Activated CD8-positive, alpha-beta T cell treated with anti-CD3 and anti-CD28 coated beads for 36 hours (primary cell): ENCODE data around the gene FAHD1. TPM values are rescaled to one million over a fixed set of nuclear protein-coding genes. Genes with fewer than 3 reads are reported as not detected.
"Not testable (repeated sequence)": the region's sequence is repeated elsewhere in the genome, so short reads cannot be mapped to it uniquely, and the experiment has no call there.

Experiments
- ATAC-seq: fragments of 200-7000 bp; cut with Tn5 transposase; one replicate; pipeline ENCODE4 v1.10.0; 2021; ENCODE audit warnings: mild to moderate bottlenecking, moderate library complexity
- CTCF ChIA-PET: fragments of 350-600 bp; sonication (Branson Sonifier 250); formaldehyde crosslinking; loops from one replicate; lab custom pipeline; 2021; ENCODE audit warnings: antibody characterized with exemption; lab: Charles Lee
- POLR2A ChIA-PET: fragments of 350-600 bp; sonication (Branson Sonifier 250); formaldehyde crosslinking; loops from one replicate; lab custom pipeline; 2021; ENCODE audit warnings: antibody characterized with exemption; lab: Charles Lee
- DNase-seq: peaks from one replicate; pipeline ENCODE4 v3.0.0-alpha.2; 2020
- H3K27ac Mint-ChIP-seq: one replicate; pipeline ENCODE4 v1.8.0; 2021; ENCODE audit warnings: mild to moderate bottlenecking, mixed read lengths
- H3K27me3 Mint-ChIP-seq: one replicate; pipeline ENCODE4 v1.8.0; 2021; ENCODE audit warnings: mixed read lengths
- H3K36me3 Mint-ChIP-seq: one replicate; pipeline ENCODE4 v1.8.0; 2021; ENCODE audit warnings: low read depth, mixed read lengths
- H3K4me1 Mint-ChIP-seq: one replicate; pipeline ENCODE4 v1.8.0; 2021; ENCODE audit warnings: low read depth, mixed read lengths
- H3K4me3 Mint-ChIP-seq: one replicate; pipeline ENCODE4 v1.8.0; 2021; ENCODE audit warnings: mild to moderate bottlenecking, moderate library complexity, mixed read lengths
- H3K9me3 Mint-ChIP-seq: one replicate; pipeline ENCODE4 v1.8.0; 2021; ENCODE audit warnings: mixed read lengths
- CTCF ChIP-seq: fragments of 200-600 bp; IDR thresholded peaks from one replicate; pipeline ENCODE4 v1.8.0; 2022; ENCODE audit warnings: antibody characterized with exemption, mild to moderate bottlenecking
- intact Hi-C: fragments of 100-400 bp; cut with micrococcal nuclease; formaldehyde crosslinking; loops from one replicate; pipeline ENCODE4 v1.10.0; 2022
- total RNA-seq, 2 experiments: library from RNA; stranded (reverse); gene quantifications; one replicate each; pipeline ENCODE4 v1.2.3, GENCODE V29; 2021

Gene FAHD1
- total RNA-seq, 2 experiments from 2014 or later = 14.2 to 17.8 TPM

- ChIA-PET POLR2A (no interaction called here), CTCF (interaction anchor here (0.6 to 4.0 kb wide), 5 partner anchors 10 to 54 kb away, joined by 3 to 15 read pairs (median 4); no protein-coding TSS in a partner anchor)
- H3K36me3 Mint-ChIP-seq = no peaks in the 10 kb centered on the region
- TF ChIP-seq CTCF = no peak
- H3K4me3 Mint-ChIP-seq = no peak overlapping the region
- intact Hi-C loops = no loop called here
- DNase-seq (no peak), ATAC-seq (no peak)
- no peak overlapping the region for H3K27ac Mint-ChIP-seq
- peaks cover 25% of the 10 kb centered on the region for H3K27me3 Mint-ChIP-seq
- peaks cover 2% of the 10 kb centered on the region for H3K4me1 Mint-ChIP-seq
- H3K9me3 Mint-ChIP-seq = no peaks in the 10 kb centered on the region
These were observed 47.8 kb downstream of the FAHD1 start for GRCh38 chr16:1874854-1875253.

GRCh38 chr16:1876066-1876465, 49.1 kb downstream of the FAHD1 start:
- ATAC-seq, H3K4me1 Mint-ChIP-seq, H3K9me3 Mint-ChIP-seq, H3K27ac Mint-ChIP-seq, H3K36me3 Mint-ChIP-seq, intact Hi-C loops, DNase-seq, H3K4me3 Mint-ChIP-seq: not testable (repeated sequence)
- POLR2A ChIA-PET = interaction anchor here (0.6 kb wide), 1 partner anchor 94 kb away, joined by 3 read pairs; no protein-coding TSS in a partner anchor
- CTCF ChIA-PET = interaction anchor here (1.0 to 4.0 kb wide), 2 partner anchors 12 to 53 kb away, joined by 4 to 15 read pairs; no protein-coding TSS in a partner anchor
- peaks cover 21% of the 10 kb centered on the region for H3K27me3 Mint-ChIP-seq

GRCh38 chr16:1876468-1876867, 49.5 kb downstream of the FAHD1 start:
- CTCF ChIA-PET = interaction anchor here (1.0 to 4.0 kb wide), 2 partner anchors 12 to 52 kb away, joined by 4 to 15 read pairs; no protein-coding TSS in a partner anchor
- no peak for TF ChIP-seq CTCF
- ATAC-seq (peak; percentile 57), DNase-seq (peak; percentile 13)
- Mint-ChIP-seq H3K27me3 (peaks cover 21% of the 10 kb centered on the region), H3K27ac (no peak overlapping the region), H3K4me3 (no peak overlapping the region), H3K9me3 (no peaks in the 10 kb centered on the region), H3K36me3 (no peaks in the 10 kb centered on the region), H3K4me1 (peaks cover 2% of the 10 kb centered on the region)
- intact Hi-C loops = no loop called here
- POLR2A ChIA-PET = interaction anchor here (0.6 kb wide), 1 partner anchor 94 kb away, joined by 3 read pairs; no protein-coding TSS in a partner anchor

GRCh38 chr16:1877089-1877488, 50.1 kb downstream of the FAHD1 start:
- intact Hi-C loops = no loop called here
- DNase-seq = no peak
- no peak for TF ChIP-seq CTCF
- H3K4me1 Mint-ChIP-seq = peaks cover 2% of the 10 kb centered on the region
- no peak overlapping the region for H3K27ac Mint-ChIP-seq
- no peaks in the 10 kb centered on the region for H3K36me3 Mint-ChIP-seq
- ATAC-seq = no peak
- POLR2A ChIA-PET = no interaction called here
- CTCF ChIA-PET = interaction anchor here (2.1 kb wide), 1 partner anchor 11 kb away, joined by 9 read pairs; no protein-coding TSS in a partner anchor
- no peaks in the 10 kb centered on the region for H3K9me3 Mint-ChIP-seq
- peaks cover 21% of the 10 kb centered on the region for H3K27me3 Mint-ChIP-seq
- no peak overlapping the region for H3K4me3 Mint-ChIP-seq

- no peaks in the 10 kb centered on the region for H3K36me3 Mint-ChIP-seq
- POLR2A ChIA-PET = interaction anchor here (0.6 kb wide), 1 partner anchor 17 kb away, joined by 3 read pairs; no protein-coding TSS in a partner anchor
- H3K27ac Mint-ChIP-seq = no peak overlapping the region
- CTCF ChIA-PET = interaction anchor here (2.1 kb wide), 1 partner anchor 12 kb away, joined by 9 read pairs; no protein-coding TSS in a partner anchor
- no peak for ATAC-seq
- DNase-seq = no peak
- H3K27me3 Mint-ChIP-seq = peaks cover 15% of the 10 kb centered on the region
- intact Hi-C loops = no loop called here
- no peaks in the 10 kb centered on the region for H3K4me1 Mint-ChIP-seq
- no peaks in the 10 kb centered on the region for H3K9me3 Mint-ChIP-seq
- TF ChIP-seq CTCF = no peak
- H3K4me3 Mint-ChIP-seq = no peak overlapping the region
These were observed 50.8 kb downstream of the FAHD1 start for GRCh38 chr16:1877804-1878203.
